Measurements from ENCODE around the gene WFDC8. TPM values are rescaled to one million over a fixed set of nuclear protein-coding genes. Genes with fewer than 3 reads are reported as not detected.
"Not testable (repeated sequence)": the region's sequence is repeated elsewhere in the genome, so short reads cannot be mapped to it uniquely, and the experiment has no call there.

The WFDC8 gene
- total RNA-seq, 1 donor from 2014 or later, result not detected

- Histone ChIP-seq H3K4me1 (no peaks in the 10 kb centered on the region), H3K27ac (no peak overlapping the region), H3K4me3 (no peak overlapping the region), H3K36me3 (no peaks in the 10 kb centered on the region), H3K9me3 (no peaks in the 10 kb centered on the region), H3K27me3 (peaks cover 3% of the 10 kb centered on the region)
- intact Hi-C loops (cut with DNase I), result no loop called here
- ATAC-seq, result no peak
- no peak for DNase-seq
- TF ChIP-seq, protein P1, sequence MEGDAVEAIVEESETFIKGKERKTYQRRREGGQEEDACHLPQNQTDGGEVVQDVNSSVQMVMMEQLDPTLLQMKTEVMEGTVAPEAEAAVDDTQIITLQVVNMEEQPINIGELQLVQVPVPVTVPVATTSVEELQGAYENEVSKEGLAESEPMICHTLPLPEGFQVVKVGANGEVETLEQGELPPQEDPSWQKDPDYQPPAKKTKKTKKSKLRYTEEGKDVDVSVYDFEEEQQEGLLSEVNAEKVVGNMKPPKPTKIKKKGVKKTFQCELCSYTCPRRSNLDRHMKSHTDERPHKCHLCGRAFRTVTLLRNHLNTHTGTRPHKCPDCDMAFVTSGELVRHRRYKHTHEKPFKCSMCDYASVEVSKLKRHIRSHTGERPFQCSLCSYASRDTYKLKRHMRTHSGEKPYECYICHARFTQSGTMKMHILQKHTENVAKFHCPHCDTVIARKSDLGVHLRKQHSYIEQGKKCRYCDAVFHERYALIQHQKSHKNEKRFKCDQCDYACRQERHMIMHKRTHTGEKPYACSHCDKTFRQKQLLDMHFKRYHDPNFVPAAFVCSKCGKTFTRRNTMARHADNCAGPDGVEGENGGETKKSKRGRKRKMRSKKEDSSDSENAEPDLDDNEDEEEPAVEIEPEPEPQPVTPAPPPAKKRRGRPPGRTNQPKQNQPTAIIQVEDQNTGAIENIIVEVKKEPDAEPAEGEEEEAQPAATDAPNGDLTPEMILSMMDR (IDR thresholded peaks at IDR 0.05), result no peak
Observed at GRCh38 chr20:45583502-45583901, 4.4 kb upstream of the WFDC8 start.

GRCh38 chr20:45581702-45582101 lies 2.6 kb upstream of the WFDC8 start:
- DNase-seq (no peak), ATAC-seq (no peak)
- Histone ChIP-seq H3K9me3 (no peaks in the 10 kb centered on the region), H3K27me3 (peaks cover 3% of the 10 kb centered on the region), H3K36me3 (no peaks in the 10 kb centered on the region), H3K4me3 (no peak overlapping the region), H3K27ac (no peak overlapping the region), H3K4me1 (no peaks in the 10 kb centered on the region)
- intact Hi-C loops (cut with DNase I), result no loop called here
- TF ChIP-seq, protein P1 (IDR thresholded peaks at IDR 0.05), result no peak

DNA sequence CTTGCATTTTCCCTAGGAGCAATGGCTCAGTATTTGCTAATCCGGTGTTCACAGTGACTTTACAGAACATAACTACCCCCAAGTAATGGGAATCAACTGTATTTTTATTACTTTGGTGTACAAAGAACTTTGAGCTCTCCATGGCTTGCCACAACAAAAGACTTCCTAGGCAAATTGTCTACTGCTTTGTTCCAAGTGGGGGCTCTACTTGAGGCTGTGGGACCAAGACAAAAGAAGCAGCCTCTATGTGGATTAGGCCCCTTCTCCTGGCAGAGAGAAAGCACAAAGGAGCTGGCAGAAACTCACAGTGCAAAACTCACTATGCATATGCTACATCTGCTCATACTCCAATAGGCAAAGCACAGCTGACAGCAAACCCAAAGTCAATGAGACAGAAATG lies 853 bp downstream of the WFDC8 start:
- no peaks in the 10 kb centered on the region for H3K9me3 ChIP-seq
- H3K4me3 ChIP-seq, result no peak overlapping the region
- ATAC-seq, result no peak
- no peak for DNase-seq
- TF ChIP-seq, protein P1 (IDR thresholded peaks at IDR 0.05), result no peak
- H3K27ac ChIP-seq, result no peak overlapping the region
- intact Hi-C loops (cut with DNase I), result no loop called here
- H3K36me3 ChIP-seq, result no peaks in the 10 kb centered on the region
- H3K4me1 ChIP-seq, result no peaks in the 10 kb centered on the region
- H3K27me3 ChIP-seq, result peaks cover under 1% of the 10 kb centered on the region

DNA sequence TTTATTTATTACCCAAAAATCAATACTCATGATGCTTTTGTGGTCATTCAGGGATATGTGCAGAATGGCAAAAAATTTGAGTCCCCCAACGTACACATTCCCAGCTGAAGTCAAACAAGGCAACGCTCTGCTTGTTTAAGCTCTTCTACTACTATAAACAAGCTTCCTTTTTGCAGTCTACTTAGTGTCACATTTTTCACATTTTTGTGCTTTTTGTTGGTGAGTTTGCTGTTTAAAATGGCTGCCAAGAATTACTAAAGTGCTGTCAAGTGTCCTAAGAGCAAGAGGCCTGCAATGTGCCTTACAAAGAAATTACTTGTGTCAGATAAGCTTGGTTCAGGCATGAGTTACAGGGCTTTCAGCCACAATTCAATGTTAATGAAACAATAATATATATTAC lies 2.1 kb downstream of the WFDC8 start:
- Histone ChIP-seq H3K36me3 (no peaks in the 10 kb centered on the region), H3K27me3 (no peaks in the 10 kb centered on the region), H3K27ac (peak overlapping the region; percentile 56), H3K9me3 (no peaks in the 10 kb centered on the region), H3K4me3 (no peak overlapping the region), H3K4me1 (no peaks in the 10 kb centered on the region)
- DNase-seq, result no peak
- ATAC-seq, result peak; percentile 71
- TF ChIP-seq, protein P1 (IDR thresholded peaks at IDR 0.05), result no peak
- intact Hi-C loops (cut with DNase I), result no loop called here

DNA sequence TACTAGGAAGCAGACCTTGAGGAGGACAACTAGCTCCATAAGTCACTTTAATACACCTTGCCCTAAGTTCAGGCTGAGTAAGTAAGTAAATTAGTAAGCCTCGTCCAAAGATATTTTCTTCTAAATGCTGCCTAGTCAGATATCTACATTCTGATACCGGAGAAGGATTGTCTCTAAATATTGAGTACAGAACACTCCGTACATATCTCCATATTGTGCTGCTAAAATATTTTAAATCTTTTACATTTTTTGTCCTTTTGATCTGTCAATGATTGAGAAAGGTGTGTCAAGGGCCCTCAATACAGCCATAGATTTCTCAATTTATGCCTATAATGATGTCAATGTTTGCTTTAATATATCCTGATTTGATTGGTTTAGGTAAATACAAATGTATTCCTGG lies 3.2 kb downstream of the WFDC8 start:
- Histone ChIP-seq H3K27ac (peak overlapping the region; percentile 56), H3K4me3 (no peak overlapping the region), H3K4me1 (no peaks in the 10 kb centered on the region), H3K9me3 (no peaks in the 10 kb centered on the region), H3K36me3 (no peaks in the 10 kb centered on the region), H3K27me3 (no peaks in the 10 kb centered on the region)
- intact Hi-C loops (cut with DNase I), result no loop called here
- ATAC-seq (peak; percentile 16), DNase-seq (no peak)
- TF ChIP-seq, protein P1 (IDR thresholded peaks at IDR 0.05), result no peak

GRCh38 chr20:45569650-45570049 lies 9.4 kb downstream of the WFDC8 start:
- H3K27me3 ChIP-seq; ATAC-seq; H3K4me3 ChIP-seq; DNase-seq; intact Hi-C loops (cut with DNase I); H3K9me3 ChIP-seq; H3K36me3 ChIP-seq; H3K27ac ChIP-seq; H3K4me1 ChIP-seq: not testable (repeated sequence)

Measured in upper lobe of right lung (tissue), 1 donor.